ENCODE data around the gene CCDC180.

DNA sequence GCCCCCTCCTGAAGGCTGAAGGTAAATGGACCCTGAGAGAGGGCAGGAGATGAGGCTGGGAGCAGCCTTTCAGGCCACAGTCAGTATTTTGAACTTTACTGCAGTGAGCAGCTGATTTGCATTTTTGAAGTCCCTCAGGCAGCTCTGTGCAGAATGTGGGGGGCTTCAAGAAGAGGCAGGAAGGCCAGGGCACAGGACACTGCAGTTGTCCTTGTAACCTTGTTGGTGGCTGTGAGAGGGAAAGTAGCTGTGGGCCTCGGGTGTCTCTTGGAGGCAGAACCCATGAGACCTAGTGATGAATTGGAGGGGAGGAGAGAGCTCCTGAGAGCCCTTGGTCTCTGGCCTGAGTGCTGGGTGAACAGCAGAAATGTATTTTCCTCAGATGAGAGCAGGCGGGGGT lies 2.6 kb downstream of the CCDC180 start:
- TF ChIP-seq, protein P1, sequence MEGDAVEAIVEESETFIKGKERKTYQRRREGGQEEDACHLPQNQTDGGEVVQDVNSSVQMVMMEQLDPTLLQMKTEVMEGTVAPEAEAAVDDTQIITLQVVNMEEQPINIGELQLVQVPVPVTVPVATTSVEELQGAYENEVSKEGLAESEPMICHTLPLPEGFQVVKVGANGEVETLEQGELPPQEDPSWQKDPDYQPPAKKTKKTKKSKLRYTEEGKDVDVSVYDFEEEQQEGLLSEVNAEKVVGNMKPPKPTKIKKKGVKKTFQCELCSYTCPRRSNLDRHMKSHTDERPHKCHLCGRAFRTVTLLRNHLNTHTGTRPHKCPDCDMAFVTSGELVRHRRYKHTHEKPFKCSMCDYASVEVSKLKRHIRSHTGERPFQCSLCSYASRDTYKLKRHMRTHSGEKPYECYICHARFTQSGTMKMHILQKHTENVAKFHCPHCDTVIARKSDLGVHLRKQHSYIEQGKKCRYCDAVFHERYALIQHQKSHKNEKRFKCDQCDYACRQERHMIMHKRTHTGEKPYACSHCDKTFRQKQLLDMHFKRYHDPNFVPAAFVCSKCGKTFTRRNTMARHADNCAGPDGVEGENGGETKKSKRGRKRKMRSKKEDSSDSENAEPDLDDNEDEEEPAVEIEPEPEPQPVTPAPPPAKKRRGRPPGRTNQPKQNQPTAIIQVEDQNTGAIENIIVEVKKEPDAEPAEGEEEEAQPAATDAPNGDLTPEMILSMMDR (IDR thresholded peaks at IDR 0.05; ENCODE audit: low read depth, low read length), result no peak
- no peak for TF ChIP-seq EZH2phosphoT487 (IDR thresholded peaks at IDR 0.05; ENCODE audit: low read depth)

All from OCI-LY3 (cell line).